Astrocyte (in vitro differentiated cells and primary cell): Measurements from ENCODE around the gene HSF4. TPM values are rescaled to one million over a fixed set of nuclear protein-coding genes. Genes with fewer than 3 reads are reported as not detected.
A peak's percentile ranks its signal among the peaks of the same experiment; 100 is the strongest.

Experiments used
- DNase-seq: peaks from one replicate; pipeline ENCODE4 v3.0.0-alpha.2; 2010; ENCODE audit warnings: low read depth
- FAIRE-seq: peaks from 2 replicates; lab custom pipeline; 2011; peaks lifted over from hg19 to GRCh38; lab: Jason Lieb, UNC
- H2AFZ ChIP-seq: 2 replicates; pipeline ENCODE4 v1.6.0; 2012; ENCODE audit warnings: low read depth, low read length, inconsistent platforms
- H3K27ac ChIP-seq: 2 replicates; pipeline ENCODE4 v1.5.1; 2011; ENCODE audit warnings: low read depth, low read length, inconsistent platforms
- H3K27me3 ChIP-seq: 2 replicates; pipeline ENCODE4 v1.6.0; 2011; ENCODE audit warnings: low read length, inconsistent platforms; ENCODE audit not compliant: insufficient read depth
- H3K36me3 ChIP-seq: 2 replicates; pipeline ENCODE4 v1.5.1; 2011; ENCODE audit warnings: low read length, inconsistent platforms; ENCODE audit not compliant: insufficient read depth
- H3K4me1 ChIP-seq: 2 replicates; pipeline ENCODE4 v1.5.1; 2011; ENCODE audit warnings: low read length, inconsistent platforms; ENCODE audit not compliant: insufficient read depth
- H3K4me2 ChIP-seq: 2 replicates; pipeline ENCODE4 v1.6.0; 2012; ENCODE audit warnings: low read length, inconsistent platforms
- H3K4me3 ChIP-seq: 2 replicates; pipeline ENCODE4 v1.5.1; 2011; ENCODE audit warnings: low read depth, mild to moderate bottlenecking, low read length, inconsistent platforms; ENCODE audit not compliant: insufficient read depth
- H3K79me2 ChIP-seq: 2 replicates; pipeline ENCODE4 v1.6.0; 2012; ENCODE audit warnings: mild to moderate bottlenecking, low read length, inconsistent platforms; ENCODE audit not compliant: insufficient read depth
- H3K9ac ChIP-seq: 2 replicates; pipeline ENCODE4 v1.6.0; 2012; ENCODE audit warnings: mild to moderate bottlenecking, low read length, inconsistent platforms
- H3K9me3 ChIP-seq: 2 replicates; pipeline ENCODE4 v1.5.1; 2012; ENCODE audit warnings: low read depth, mild to moderate bottlenecking, low read length, inconsistent platforms; ENCODE audit not compliant: insufficient read depth
- H4K20me1 ChIP-seq: 2 replicates; pipeline ENCODE4 v1.6.0; 2012; ENCODE audit warnings: low read length, inconsistent platforms; ENCODE audit not compliant: insufficient read depth
- H3K27ac Mint-ChIP-seq: one replicate; pipeline ENCODE4 v1.8.0; 2021; ENCODE audit warnings: mild to moderate bottlenecking, mixed read lengths; ENCODE audit not compliant: unreplicated experiment
- H3K27me3 Mint-ChIP-seq: one replicate; pipeline ENCODE4 v1.8.0; 2021; ENCODE audit warnings: low read depth, mixed read lengths; ENCODE audit not compliant: unreplicated experiment
- H3K36me3 Mint-ChIP-seq: one replicate; pipeline ENCODE4 v1.8.0; 2021; ENCODE audit warnings: low read depth, mixed read lengths; ENCODE audit not compliant: unreplicated experiment
- H3K4me1 Mint-ChIP-seq: one replicate; pipeline ENCODE4 v1.8.0; 2021; ENCODE audit warnings: low read depth, mixed read lengths; ENCODE audit not compliant: unreplicated experiment
- H3K4me3 Mint-ChIP-seq: one replicate; pipeline ENCODE4 v1.8.0; 2021; ENCODE audit warnings: mild to moderate bottlenecking, moderate library complexity, mixed read lengths; ENCODE audit not compliant: unreplicated experiment
- H3K9me3 Mint-ChIP-seq: one replicate; pipeline ENCODE4 v1.8.0; 2021; ENCODE audit warnings: mild to moderate bottlenecking, mixed read lengths; ENCODE audit not compliant: unreplicated experiment
- CTCF ChIP-seq: IDR thresholded peaks from 2 replicates; pipeline ENCODE4 v1.5.1; 2011; ENCODE audit warnings: low read depth, mild to moderate bottlenecking, inconsistent platforms, low read length, moderate library complexity; ENCODE audit not compliant: insufficient read depth
- EZH2 ChIP-seq: IDR thresholded peaks from 2 replicates; pipeline ENCODE4 v1.6.1; 2012; ENCODE audit warnings: mild to moderate bottlenecking, low read length, inconsistent platforms; ENCODE audit not compliant: insufficient read depth
- total RNA-seq: library from RNA; stranded (reverse); gene quantifications from 2 replicates; pipeline ENCODE4 v1.2.1, GENCODE V29; 2021

HSF4 gene
- total RNA-seq, 1 donor from 2014 or later: 4.5 TPM

GRCh38 chr16:67144943-67145342 lies 19.6 kb upstream of the HSF4 start:
- Mint-ChIP-seq H3K9me3 (peaks cover 4% of the 10 kb centered on the region), H3K4me1 (no peaks in the 10 kb centered on the region), H3K36me3 (peaks cover 47% of the 10 kb centered on the region), H3K27ac (no peak overlapping the region), H3K4me3 (no peak overlapping the region), H3K27me3 (peaks cover 3% of the 10 kb centered on the region)
- H3K9ac ChIP-seq: no peak overlapping the region
- H2AFZ ChIP-seq: no peak overlapping the region
- no peaks in the 10 kb centered on the region for H3K27me3 ChIP-seq
- H3K79me2 ChIP-seq: no peaks in the 10 kb centered on the region
- H3K4me3 ChIP-seq: no peak overlapping the region
- peaks cover 23% of the 10 kb centered on the region for H4K20me1 ChIP-seq
- DNase-seq (no peak), FAIRE-seq (no peak)
- H3K4me2 ChIP-seq: no peak overlapping the region
- H3K27ac ChIP-seq: no peak overlapping the region
- peaks cover 2% of the 10 kb centered on the region for H3K4me1 ChIP-seq
- TF ChIP-seq CTCF: no peak
- TF ChIP-seq EZH2: no peak
- H3K36me3 ChIP-seq: peaks cover 48% of the 10 kb centered on the region
- no peaks in the 10 kb centered on the region for H3K9me3 ChIP-seq

GRCh38 chr16:67145746-67146145 lies 18.8 kb upstream of the HSF4 start:
- FAIRE-seq: no peak
- peaks cover 4% of the 10 kb centered on the region for H3K9me3 Mint-ChIP-seq

More at GRCh38 chr16:67145746-67146145, 18.8 kb upstream of the HSF4 start:
- H3K4me3 Mint-ChIP-seq: no peak overlapping the region
- H3K9me3 ChIP-seq: no peaks in the 10 kb centered on the region
- no peak overlapping the region for H3K4me3 ChIP-seq
- no peak overlapping the region for H3K27ac ChIP-seq
- no peaks in the 10 kb centered on the region for H3K79me2 ChIP-seq
- H3K27me3 ChIP-seq: no peaks in the 10 kb centered on the region
- H3K27me3 Mint-ChIP-seq: peaks cover 3% of the 10 kb centered on the region
- H3K4me1 ChIP-seq: peaks cover 2% of the 10 kb centered on the region
- H4K20me1 ChIP-seq: peaks cover 23% of the 10 kb centered on the region
- peaks cover 41% of the 10 kb centered on the region for H3K36me3 ChIP-seq
- H3K4me2 ChIP-seq: no peak overlapping the region
- H3K4me1 Mint-ChIP-seq: no peaks in the 10 kb centered on the region
- no peak overlapping the region for H3K9ac ChIP-seq
- peak overlapping the region; percentile 50 for H3K27ac Mint-ChIP-seq
- TF ChIP-seq CTCF (no peak), EZH2 (no peak)
- no peak for DNase-seq
- peaks cover 40% of the 10 kb centered on the region for H3K36me3 Mint-ChIP-seq
- no peak overlapping the region for H2AFZ ChIP-seq
